ENCODE results near the gene GINS1. TPM values are rescaled to one million over a fixed set of nuclear protein-coding genes. Genes with fewer than 3 reads are reported as not detected.

Gene GINS1
- total and polyA plus RNA-seq, 8 donors, result 0.32 to 0.98 (median 0.49) TPM

DNA sequence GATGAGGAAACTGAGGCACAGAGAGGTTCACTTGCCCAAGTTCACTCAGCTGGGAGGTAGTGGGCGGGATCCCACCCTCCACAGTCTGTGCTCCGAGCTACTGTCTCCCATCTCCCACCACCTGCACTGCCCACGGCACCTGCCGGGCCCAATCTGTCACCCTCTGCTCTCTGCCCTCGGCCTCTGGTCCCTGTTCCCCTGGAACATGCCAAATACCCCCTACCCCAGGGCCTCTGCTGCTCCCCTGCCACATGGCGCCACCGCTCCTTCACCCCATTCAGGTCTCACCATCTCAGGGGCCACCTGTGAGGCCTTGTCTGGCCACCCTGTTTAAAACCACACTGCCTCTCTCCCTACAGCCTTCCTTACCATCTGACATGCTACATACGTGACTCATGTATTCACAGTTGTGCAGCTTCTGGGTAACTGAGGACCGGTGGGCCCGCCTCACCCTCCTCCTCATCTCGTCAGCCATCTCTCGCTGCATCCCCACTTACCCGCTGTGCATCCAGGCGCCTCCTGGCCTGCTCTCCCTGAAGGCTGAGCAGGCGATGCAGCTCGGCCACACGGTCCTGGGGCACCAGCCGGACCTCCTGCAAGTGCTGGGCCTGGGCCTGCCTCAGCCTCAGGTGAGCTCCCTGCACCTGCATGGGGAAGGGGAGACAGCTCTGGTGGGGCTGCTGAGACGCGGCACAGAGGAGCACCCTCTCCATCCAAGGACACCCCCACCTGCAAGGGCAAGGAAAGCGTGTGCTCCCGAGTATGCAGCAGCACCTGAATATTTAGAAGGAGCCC is 50.6 kb downstream of the GINS1 start:
- TF ChIP-seq, protein P1, sequence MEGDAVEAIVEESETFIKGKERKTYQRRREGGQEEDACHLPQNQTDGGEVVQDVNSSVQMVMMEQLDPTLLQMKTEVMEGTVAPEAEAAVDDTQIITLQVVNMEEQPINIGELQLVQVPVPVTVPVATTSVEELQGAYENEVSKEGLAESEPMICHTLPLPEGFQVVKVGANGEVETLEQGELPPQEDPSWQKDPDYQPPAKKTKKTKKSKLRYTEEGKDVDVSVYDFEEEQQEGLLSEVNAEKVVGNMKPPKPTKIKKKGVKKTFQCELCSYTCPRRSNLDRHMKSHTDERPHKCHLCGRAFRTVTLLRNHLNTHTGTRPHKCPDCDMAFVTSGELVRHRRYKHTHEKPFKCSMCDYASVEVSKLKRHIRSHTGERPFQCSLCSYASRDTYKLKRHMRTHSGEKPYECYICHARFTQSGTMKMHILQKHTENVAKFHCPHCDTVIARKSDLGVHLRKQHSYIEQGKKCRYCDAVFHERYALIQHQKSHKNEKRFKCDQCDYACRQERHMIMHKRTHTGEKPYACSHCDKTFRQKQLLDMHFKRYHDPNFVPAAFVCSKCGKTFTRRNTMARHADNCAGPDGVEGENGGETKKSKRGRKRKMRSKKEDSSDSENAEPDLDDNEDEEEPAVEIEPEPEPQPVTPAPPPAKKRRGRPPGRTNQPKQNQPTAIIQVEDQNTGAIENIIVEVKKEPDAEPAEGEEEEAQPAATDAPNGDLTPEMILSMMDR (IDR thresholded peaks at IDR 0.05), result no peak
- H3K4me3 ChIP-seq, result no peak overlapping the region
- intact Hi-C loops (cut with DNase I), result no loop called here
- FAIRE-seq (no peak), DNase-seq (no peak), ATAC-seq (no peak)
- H3K27me3 ChIP-seq, result no peaks in the 10 kb centered on the region
- WGBS, 2 donors, result 90 to 97% methylated on average over 22 of the region's 22 CpGs
- H3K4me1 ChIP-seq, result no peaks in the 10 kb centered on the region
- no peaks in the 10 kb centered on the region for H3K9me3 ChIP-seq
- peaks cover 0 to 9% (median 0%) of the 10 kb centered on the region in 3 donors for H3K36me3 ChIP-seq
- H3K27ac ChIP-seq, result no peak overlapping the region

DNA sequence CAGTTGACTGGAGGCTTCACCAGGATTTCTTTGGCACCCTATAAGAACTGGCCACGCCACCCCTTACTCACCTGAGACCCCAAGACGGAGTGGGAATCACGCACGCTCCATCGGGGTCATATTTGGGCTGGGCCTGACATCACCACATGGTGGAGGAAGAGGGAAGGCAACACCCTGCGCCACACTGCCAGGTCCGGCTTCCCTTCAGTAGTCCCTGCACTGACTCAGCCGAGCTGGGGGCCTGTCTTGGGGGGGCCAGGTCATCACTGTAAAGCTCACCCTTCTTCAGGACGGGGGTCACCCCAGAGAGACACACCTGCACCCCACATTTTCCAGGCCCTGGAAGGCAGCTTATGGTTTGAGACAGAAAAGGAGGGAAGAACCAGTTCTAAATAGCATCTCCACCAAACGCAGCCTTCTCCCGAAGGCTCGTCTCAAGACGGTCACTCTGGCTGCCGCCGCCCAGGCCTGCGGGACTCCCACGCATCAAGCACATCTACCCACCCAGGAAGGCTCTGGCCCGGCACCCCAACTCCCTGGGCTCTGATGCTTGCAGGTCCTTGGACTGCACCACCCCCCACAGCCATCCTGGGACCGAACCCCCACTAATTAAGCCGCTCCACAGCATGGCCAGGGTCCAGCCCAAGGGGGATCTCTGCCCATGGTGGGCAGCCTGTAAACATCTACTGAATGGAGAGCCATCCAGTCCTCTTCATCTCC is 51.8 kb downstream of the GINS1 start:
- Histone ChIP-seq H3K9me3 (no peaks in the 10 kb centered on the region), H3K27ac (no peak overlapping the region), H3K4me1 (no peaks in the 10 kb centered on the region), H3K4me3 (no peak overlapping the region), H3K36me3 (peaks cover 0 to 9% (median 0%) of the 10 kb centered on the region in 3 donors), H3K27me3 (no peaks in the 10 kb centered on the region)
- intact Hi-C loops (cut with DNase I), result no loop called here
- ATAC-seq (no peak), DNase-seq (peak in 1 of 6 donors; percentile 36), FAIRE-seq (no peak)
- TF ChIP-seq, protein P1 (IDR thresholded peaks at IDR 0.05), result no peak
- 85 to 88% methylated on average over 20 of the region's 20 CpGs for WGBS, 2 donors

DNA sequence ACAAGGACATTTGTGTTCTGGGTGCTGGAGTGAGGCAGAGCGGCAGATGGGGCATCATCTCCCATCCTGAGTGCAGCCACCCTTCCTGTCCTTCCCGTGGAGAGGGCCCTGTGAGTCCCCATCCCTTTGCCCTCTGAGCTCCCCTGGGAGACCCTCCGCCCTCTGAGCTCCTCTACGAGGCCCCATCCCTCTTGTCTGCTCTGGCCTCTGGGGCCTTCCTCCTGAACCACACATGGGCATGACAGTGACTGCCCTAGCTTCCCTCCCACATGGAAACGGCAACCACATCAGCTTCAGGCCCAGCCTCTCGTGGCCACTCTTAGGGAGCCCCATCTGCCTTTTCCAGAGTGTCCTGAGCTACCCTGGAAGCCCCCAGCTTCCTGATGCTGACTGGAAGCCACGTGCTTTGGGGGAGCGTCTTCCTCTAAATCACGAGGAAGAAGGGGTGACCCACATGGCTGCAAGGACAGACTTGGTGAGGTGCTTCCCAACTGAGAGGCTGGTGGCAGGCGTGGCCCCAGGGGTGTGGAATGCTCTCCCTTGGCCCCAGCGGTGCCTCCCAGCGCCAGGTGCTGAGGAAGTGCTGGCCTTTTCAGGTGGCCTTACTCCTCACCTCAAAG is 52.6 kb downstream of the GINS1 start:
- DNase-seq, result peak in 1 of 6 donors; percentile 33
- WGBS, 2 donors, result 80 to 86% methylated on average over 12 of the region's 12 CpGs
- no peak overlapping the region for H3K27ac ChIP-seq
- FAIRE-seq, result no peak
- peaks cover 0 to 9% (median 0%) of the 10 kb centered on the region in 3 donors for H3K36me3 ChIP-seq
- H3K27me3 ChIP-seq, result no peaks in the 10 kb centered on the region
- no peaks in the 10 kb centered on the region for H3K9me3 ChIP-seq
- H3K4me3 ChIP-seq, result no peak overlapping the region
- TF ChIP-seq, protein P1 (IDR thresholded peaks at IDR 0.05), result no peak
- intact Hi-C loops (cut with DNase I), result no loop called here
- no peaks in the 10 kb centered on the region for H3K4me1 ChIP-seq
- ATAC-seq, result no peak

DNA sequence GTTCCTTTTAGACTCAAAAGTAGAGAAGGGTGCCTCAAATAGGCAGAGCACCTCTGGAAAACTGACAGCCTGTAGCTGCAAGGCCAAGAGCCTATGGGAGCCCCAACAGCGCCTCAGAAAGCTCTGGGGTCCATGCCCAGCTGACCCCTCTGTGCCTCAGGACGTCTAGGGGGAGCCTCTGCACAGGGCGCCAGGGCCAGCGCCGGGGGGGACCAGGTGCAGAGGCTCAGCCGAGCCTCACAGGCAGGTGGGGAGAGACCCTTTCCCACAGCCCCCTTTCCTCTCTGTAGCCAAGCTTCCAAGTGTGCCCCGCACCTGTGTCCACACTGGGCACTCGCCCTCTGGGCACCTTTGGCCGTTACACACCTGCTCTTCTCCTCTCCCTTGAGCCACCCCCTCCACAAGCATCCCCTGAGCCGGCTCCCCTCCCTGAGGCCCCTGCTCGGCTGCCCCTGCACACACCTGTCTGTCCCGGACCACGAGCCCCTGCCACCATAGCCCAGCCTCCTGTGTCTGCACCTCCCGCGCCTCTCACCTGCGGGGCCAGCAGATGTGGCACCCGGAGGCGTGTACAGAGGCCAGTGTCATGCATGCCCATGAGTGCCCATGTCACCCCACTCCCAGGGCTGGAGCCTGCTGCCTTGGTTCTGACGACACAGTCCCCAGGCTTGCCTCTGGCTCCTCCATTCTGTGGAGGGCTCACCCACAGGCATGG is 53.2 kb downstream of the GINS1 start:
- DNase-seq (peak in 1 of 6 donors; percentile 69), ATAC-seq (no peak), FAIRE-seq (no peak)
- intact Hi-C loops (cut with DNase I), result no loop called here
- Histone ChIP-seq H3K4me1 (no peaks in the 10 kb centered on the region), H3K9me3 (no peaks in the 10 kb centered on the region), H3K27me3 (no peaks in the 10 kb centered on the region), H3K36me3 (peaks cover 0 to 9% (median 0%) of the 10 kb centered on the region in 3 donors), H3K4me3 (no peak overlapping the region), H3K27ac (no peak overlapping the region)
- WGBS, 2 donors, result 86 to 93% methylated on average over 19 of the region's 19 CpGs
- TF ChIP-seq, protein P1 (IDR thresholded peaks at IDR 0.05), result no peak
